GM18868 (cell line): ENCODE measurements around the gene ROMO1.
"Not testable (repeated sequence)": the region's sequence is repeated elsewhere in the genome, so short reads cannot be mapped to it uniquely, and the experiment has no call there.

Experiments used
- ATAC-seq: cut with Tn5 transposase; IDR thresholded peaks from one replicate; pipeline ENCODE4 v1.9.1; 2021; ENCODE audit warnings: mild to moderate bottlenecking, moderate library complexity; ENCODE audit not compliant: unreplicated experiment

ROMO1 gene

GRCh38 chr20:35744492-35744841 lies 45.3 kb downstream of the ROMO1 start:
- not testable (repeated sequence) for ATAC-seq
